ENCODE measurements around the gene TBC1D8. TPM values are rescaled to one million over a fixed set of nuclear protein-coding genes. Genes with fewer than 3 reads are reported as not detected.

TBC1D8 gene
- polyA plus RNA-seq, 3 donors = 16.1 to 78.0 (median 22.4) TPM

- 96% methylated on average over 4 of the region's 11 CpGs for WGBS (ENCODE audit: insufficient coverage)
- H2AFZ ChIP-seq (ENCODE audit: insufficient read depth, low read depth, low read length, poor library complexity, severe bottlenecking) = no peak overlapping the region
- no peaks in the 10 kb centered on the region for H3K9me3 ChIP-seq (replicated peaks in 1 of 2; ENCODE audit: control insufficient read depth in 1 of 2, insufficient read depth in 1 of 2, low read length in 2 of 2)
- no peak overlapping the region for H3K4me2 ChIP-seq (replicated peaks; ENCODE audit: extremely low read depth, low read length, poor library complexity, severe bottlenecking)
- H3K4me1 Mint-ChIP-seq = peaks cover 49% of the 10 kb centered on the region
- H4K20me1 ChIP-seq (ENCODE audit: insufficient read depth, low read length) = peaks cover 87% of the 10 kb centered on the region
- peaks cover 0 to 4% of the 10 kb centered on the region in 2 donors for H3K36me3 ChIP-seq (replicated peaks in 1 of 2; ENCODE audit: control insufficient read depth in 1 of 2, insufficient read depth in 2 of 2, low read length in 2 of 2)
- H3K27me3 Mint-ChIP-seq (ENCODE audit: low read depth in 3 of 3) = peaks cover 3 to 10% (median 6%) of the 10 kb centered on the region in 3 donors
- intact Hi-C loops (cut with micrococcal nuclease) = no loop called here
- DNase-seq = no peak
- no peak overlapping the region for H3K27ac Mint-ChIP-seq
- H3K79me2 ChIP-seq (ENCODE audit: insufficient read depth, low read length) = peaks cover 78% of the 10 kb centered on the region
- H3K36me3 Mint-ChIP-seq = peaks cover 19 to 23% of the 10 kb centered on the region in 2 donors
- no peak overlapping the region for H3K27ac ChIP-seq (ENCODE audit: low read depth in 1 of 2, low read length in 2 of 2)
- H3K27me3 ChIP-seq (ENCODE audit: control insufficient read depth in 2 of 2, insufficient read depth in 2 of 2, low read length in 2 of 2) = no peaks in the 10 kb centered on the region
- no peak overlapping the region for H3K4me3 Mint-ChIP-seq
- no peak overlapping the region for H3K4me3 ChIP-seq (replicated peaks in 1 of 3; ENCODE audit: low read depth in 2 of 3, low read length in 3 of 3)
- no peak for TF ChIP-seq CTCF (IDR thresholded peaks at IDR 0.05)
- peaks cover 17 to 30% of the 10 kb centered on the region in 2 donors for H3K4me1 ChIP-seq (ENCODE audit: control insufficient read depth in 1 of 2, insufficient read depth in 2 of 2, low read length in 2 of 2)
- H3K9me3 Mint-ChIP-seq = peaks cover 0 to 12% (median 2%) of the 10 kb centered on the region in 7 donors
- no peak overlapping the region for H3K9ac ChIP-seq (ENCODE audit: insufficient read depth, low read length, poor library complexity, severe bottlenecking)
Observed at GRCh38 chr2:101147062-101147461, 4.1 kb downstream of the TBC1D8 start.

- peaks cover 0 to 13% (median 2%) of the 10 kb centered on the region in 7 donors for H3K9me3 Mint-ChIP-seq
- intact Hi-C loops (cut with micrococcal nuclease) = no loop called here
- no peak for DNase-seq
- 80% methylated on average over 1 of the region's 2 CpGs for WGBS (ENCODE audit: insufficient coverage)
- Histone ChIP-seq H3K4me1 (ENCODE audit: control insufficient read depth in 1 of 2, insufficient read depth in 2 of 2, low read length in 2 of 2) (peaks cover 13 to 25% of the 10 kb centered on the region in 2 donors), H3K27ac (ENCODE audit: low read depth in 1 of 2, low read length in 2 of 2) (no peak overlapping the region), H4K20me1 (ENCODE audit: insufficient read depth, low read length) (peaks cover 93% of the 10 kb centered on the region), H3K79me2 (ENCODE audit: insufficient read depth, low read length) (peaks cover 83% of the 10 kb centered on the region), H3K4me2 (replicated peaks; ENCODE audit: extremely low read depth, low read length, poor library complexity, severe bottlenecking) (no peak overlapping the region), H2AFZ (ENCODE audit: insufficient read depth, low read depth, low read length, poor library complexity, severe bottlenecking) (no peak overlapping the region), H3K27me3 (ENCODE audit: control insufficient read depth in 2 of 2, insufficient read depth in 2 of 2, low read length in 2 of 2) (no peaks in the 10 kb centered on the region), H3K9me3 (replicated peaks in 1 of 2; ENCODE audit: control insufficient read depth in 1 of 2, insufficient read depth in 1 of 2, low read length in 2 of 2) (no peaks in the 10 kb centered on the region), H3K4me3 (replicated peaks in 1 of 3; ENCODE audit: low read depth in 2 of 3, low read length in 3 of 3) (no peak overlapping the region), H3K36me3 (replicated peaks in 1 of 2; ENCODE audit: control insufficient read depth in 1 of 2, insufficient read depth in 2 of 2, low read length in 2 of 2) (peaks cover 0 to 5% of the 10 kb centered on the region in 2 donors), H3K9ac (ENCODE audit: insufficient read depth, low read length, poor library complexity, severe bottlenecking) (no peak overlapping the region)
- H3K4me1 Mint-ChIP-seq = peaks cover 47% of the 10 kb centered on the region
- H3K4me3 Mint-ChIP-seq = no peak overlapping the region
- no peak for TF ChIP-seq CTCF (IDR thresholded peaks at IDR 0.05)
- H3K27ac Mint-ChIP-seq = no peak overlapping the region
- H3K36me3 Mint-ChIP-seq = peaks cover 19 to 23% of the 10 kb centered on the region in 2 donors
- H3K27me3 Mint-ChIP-seq (ENCODE audit: low read depth in 3 of 3) = peaks cover 3 to 10% (median 6%) of the 10 kb centered on the region in 3 donors
Observed at GRCh38 chr2:101146535-101146934, 4.6 kb downstream of the TBC1D8 start.

All from CD14-positive monocyte (primary cell).